Smooth muscle cell of the brain vasculature (primary cell): ENCODE measurements around the gene PKP4.
"Not testable (repeated sequence)": the region's sequence is repeated elsewhere in the genome, so short reads cannot be mapped to it uniquely, and the experiment has no call there.

Experiments
- DNase-seq: peaks from one replicate; pipeline ENCODE4 v3.0.0-alpha.2; 2012; ENCODE audit warnings: low read depth, low spot score

The PKP4 gene

DNA sequence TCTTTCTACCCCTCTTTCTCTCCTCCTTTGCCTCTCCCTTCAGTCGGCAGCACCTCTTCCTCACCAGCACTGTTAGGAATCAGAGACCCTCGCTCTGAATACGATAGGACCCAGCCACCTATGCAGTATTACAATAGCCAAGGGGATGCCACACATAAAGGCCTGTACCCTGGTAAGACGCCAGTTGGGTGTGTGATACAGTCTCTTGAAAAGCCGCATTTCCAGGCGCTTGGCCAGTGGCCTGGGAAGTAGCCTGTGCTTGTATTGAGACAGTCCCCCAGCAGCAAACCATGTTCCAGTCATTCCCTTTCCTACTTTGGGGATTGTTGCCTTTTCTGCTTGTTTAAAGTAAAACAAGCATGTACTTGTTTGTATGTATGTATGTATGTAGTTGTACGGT is 219.9 kb downstream of the PKP4 start:
- DNase-seq: no peak

DNA sequence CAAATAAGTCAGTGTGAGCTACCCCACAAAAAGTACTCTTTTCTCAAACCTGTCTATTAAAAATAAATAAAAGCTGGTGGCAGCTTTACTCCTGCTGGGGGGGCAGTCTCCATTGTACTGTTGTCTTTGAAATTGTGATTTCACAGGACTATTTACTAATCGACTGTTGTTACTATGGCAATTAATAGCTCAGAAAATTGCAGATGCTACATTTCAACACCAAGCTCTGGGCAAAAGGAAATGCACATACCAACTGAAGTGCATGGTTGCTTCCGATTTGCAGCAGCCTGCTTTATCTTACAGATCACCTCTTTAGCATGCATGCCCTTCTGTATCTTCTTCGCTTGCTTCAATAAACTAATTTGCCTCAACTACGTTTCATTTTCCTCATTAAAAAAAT is 220.8 kb downstream of the PKP4 start:
- no peak for DNase-seq

DNA sequence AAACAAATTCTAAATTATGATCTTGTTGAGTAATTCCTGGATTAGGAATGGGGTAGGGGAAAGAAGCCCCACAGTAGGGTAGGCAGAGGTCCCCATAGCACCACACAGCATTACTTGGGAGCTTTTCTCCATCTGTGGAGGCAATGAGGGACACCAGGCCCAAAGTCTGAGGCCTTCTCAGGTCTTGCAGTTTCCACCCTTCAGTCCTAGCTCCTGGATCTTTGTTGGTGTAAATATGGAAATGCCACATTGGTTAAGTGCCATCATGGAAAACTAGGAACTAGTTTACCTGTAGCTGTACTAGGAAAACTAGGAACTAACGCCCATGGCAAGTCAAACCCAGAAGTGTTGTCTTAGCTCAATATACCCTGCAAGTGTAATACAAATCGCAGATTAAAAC is 225.1 kb downstream of the PKP4 start:
- no peak for DNase-seq

- no peak for DNase-seq
Measured at GRCh38 chr2:158685646-158686045, 228.9 kb downstream of the PKP4 start.

GRCh38 chr2:158686210-158686691 is 229.5 kb downstream of the PKP4 start:
- DNase-seq: no peak

GRCh38 chr2:158687315-158687714 is 230.6 kb downstream of the PKP4 start:
- DNase-seq: no peak

- DNase-seq: no peak
Measured at GRCh38 chr2:158688721-158689120, 232.0 kb downstream of the PKP4 start.

DNA sequence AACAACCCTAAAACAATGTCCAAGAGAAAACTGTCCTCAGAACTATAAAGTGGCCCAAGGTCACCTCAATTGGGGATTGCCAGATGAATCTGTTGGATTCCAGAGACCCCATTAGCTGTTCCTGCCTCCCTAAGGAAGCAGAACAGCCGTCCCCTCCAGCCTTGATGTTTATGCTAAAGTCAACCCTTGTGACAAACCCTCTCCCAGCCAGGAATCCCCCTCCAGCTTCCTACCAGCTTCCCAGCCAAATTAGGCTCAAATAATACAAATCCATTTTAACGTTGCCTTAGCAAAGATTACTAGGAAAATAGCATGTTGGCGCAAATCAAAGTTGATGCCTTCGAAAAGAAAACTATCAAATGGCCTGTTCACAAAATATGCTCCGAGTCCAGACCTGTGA is 232.6 kb downstream of the PKP4 start:
- no peak for DNase-seq

DNA sequence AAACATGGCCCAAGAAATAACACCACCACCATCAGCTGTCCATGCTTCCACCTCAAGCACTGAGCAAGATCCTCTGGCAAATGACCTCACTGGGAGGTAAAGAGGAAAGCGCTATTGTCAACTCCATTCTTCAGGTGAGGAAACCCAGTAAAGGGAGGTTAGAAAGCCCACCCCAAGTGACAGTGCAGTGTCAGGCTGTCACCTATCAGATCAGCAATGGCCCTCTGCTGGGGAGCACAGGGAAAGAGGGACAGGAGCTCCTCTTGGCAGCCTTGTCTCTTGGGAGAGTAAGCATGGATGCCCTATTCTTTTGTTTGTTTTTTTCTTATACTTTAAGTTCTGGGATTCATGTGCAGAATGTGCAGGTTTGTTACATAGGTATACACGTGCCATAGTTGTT is 234.1 kb downstream of the PKP4 start:
- DNase-seq: no peak

GRCh38 chr2:158691619-158692018 is 234.9 kb downstream of the PKP4 start:
- no peak for DNase-seq

- DNase-seq: no peak
Measured at GRCh38 chr2:158692372-158693103, 235.8 kb downstream of the PKP4 start.

GRCh38 chr2:158693476-158693875 is 236.7 kb downstream of the PKP4 start:
- no peak for DNase-seq

DNA sequence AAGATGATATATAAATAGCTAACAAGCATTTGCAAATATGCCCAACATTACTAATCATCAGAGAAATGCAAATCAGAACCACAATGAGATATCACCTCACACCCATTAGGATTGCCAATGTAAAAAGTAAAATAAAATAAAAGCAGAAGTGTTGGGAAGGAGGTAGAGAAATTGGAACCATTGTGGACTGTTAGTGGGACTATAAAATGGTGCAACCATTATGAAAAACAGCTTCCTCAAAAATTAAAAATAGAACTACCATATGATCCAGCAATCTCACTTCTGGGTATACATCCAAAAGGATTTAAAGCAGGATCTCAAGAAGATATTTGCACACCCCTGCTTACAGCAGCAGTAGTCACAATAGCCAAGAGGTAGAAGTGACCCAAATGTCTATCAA is 238.6 kb downstream of the PKP4 start:
- DNase-seq: no peak

DNA sequence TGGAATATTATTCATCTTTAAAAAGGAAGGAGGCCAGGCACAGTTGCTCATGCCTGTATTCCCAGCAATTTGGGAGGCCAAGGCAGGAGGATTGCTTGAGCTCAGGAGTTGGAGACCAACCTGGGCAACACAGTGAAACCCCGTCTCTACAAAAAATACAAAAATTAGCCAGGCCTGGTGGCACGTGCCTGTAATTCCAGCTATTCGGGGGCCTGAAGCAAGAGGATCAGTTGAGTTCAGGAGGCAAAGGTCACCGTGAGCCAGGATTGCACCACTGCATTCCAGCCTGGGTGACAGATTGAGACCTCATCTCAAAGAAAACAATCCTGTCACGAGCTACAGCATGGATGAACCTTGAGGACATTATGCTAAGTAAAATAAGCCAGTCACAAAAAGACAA is 239.0 kb downstream of the PKP4 start:
- not testable (repeated sequence) for DNase-seq

- DNase-seq: no peak
Measured at GRCh38 chr2:158699323-158699722, 242.6 kb downstream of the PKP4 start.

- DNase-seq: no peak
Measured at GRCh38 chr2:158701101-158701500, 244.3 kb downstream of the PKP4 start.

DNA sequence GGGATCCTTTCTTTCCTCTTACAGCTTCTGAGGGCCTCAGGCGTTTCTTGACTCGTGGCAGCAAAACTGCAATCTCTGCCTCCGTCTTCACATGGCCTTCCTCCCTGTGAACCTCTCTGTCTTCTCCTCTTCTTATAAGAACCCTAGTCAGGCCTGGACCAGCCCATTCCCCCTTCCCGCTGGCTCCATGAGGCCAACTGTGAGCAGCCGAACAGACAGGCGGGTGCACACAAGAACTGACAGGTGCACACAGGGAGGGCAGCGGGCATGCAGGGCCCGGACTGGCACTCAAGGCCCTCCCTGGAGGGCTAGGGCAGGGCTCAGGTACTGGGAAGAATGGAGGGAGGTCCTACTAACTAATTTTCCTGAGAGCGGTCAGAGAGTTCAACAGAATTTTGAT is 246.0 kb downstream of the PKP4 start:
- DNase-seq: no peak

- not testable (repeated sequence) for DNase-seq
Measured at GRCh38 chr2:158704724-158705465, 248.1 kb downstream of the PKP4 start.

DNA sequence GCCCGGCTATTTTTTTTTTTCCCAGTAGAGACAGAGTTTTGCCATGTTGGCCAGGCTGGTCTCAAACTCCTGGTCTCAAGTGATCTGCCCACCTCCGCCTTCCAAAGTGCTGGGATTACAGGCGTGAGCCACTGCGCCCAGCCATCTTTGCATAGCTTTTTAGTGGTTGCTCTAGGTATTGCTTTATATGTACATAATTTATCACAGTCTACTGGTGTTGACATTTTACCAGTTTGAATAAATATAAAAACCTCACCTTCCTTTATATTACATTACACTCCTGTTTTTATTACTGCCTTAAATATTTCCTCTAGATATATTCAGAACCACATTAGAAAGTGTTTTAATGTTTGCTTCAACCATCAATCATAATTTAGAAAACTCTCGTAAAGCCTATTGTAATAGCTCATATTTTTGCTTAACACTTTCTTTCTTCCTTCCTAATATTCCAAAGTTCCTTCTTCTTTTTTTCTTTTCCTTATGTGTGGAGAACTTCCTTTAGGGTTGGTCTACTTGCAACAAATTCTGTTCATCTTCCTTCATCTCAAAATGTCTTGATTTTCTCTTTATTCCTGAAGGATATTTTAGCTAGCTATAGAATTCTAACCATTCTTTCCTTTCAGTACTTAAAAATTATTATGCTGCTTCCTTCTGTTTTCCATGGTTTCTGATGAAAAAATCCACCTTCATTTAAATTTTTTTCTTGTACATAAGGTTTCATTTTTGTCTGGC is 256.2 kb downstream of the PKP4 start:
- DNase-seq: no peak

DNA sequence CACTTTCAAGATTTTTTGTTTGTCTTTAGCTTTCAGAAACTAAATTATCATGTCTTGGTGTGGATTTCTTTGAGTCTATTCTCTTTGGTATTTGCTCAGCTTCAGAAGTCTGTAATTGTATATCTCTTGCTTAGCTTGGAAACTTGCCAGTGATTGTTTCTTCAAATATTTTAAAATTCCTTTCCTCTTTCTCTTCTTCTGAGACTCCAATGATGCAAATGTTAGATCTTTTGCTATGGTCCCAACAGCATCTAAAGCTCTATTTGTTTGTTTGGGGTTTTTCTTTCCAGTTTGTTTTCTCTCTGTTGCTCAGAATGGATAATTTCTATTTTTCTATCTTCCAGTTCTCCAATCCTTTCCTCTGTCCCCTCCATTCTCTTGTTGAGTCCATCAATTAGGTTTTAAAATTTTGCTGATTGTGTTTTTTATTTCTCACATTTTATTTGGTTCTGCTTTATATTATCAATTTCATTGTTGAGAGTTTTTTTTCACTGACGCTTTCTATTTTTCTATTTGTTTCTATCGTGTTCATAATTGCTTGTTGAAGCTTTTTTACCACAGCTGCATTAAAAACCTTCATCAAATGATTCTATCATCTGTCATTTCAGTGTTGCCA is 256.9 kb downstream of the PKP4 start:
- no peak for DNase-seq

DNA sequence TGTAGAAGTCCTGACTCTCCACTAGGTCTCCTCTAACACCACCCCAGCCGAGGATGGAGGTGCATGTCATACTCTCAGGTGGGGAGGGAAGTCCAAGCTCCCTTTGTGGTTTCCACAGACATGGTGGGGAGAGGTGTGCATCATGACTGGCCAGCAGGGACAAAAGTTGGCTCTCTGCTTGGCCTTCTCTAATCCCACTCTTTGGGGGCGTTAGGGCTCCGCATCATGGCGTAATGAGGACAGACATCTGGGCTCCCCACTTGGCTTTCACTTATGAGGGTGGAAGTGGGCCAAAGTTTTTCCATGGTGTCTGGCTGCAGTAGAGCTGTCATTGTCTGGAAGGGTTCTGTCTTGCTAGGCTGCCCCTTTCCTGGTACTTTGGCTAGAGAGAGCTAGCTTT is 257.7 kb downstream of the PKP4 start:
- no peak for DNase-seq

DNA sequence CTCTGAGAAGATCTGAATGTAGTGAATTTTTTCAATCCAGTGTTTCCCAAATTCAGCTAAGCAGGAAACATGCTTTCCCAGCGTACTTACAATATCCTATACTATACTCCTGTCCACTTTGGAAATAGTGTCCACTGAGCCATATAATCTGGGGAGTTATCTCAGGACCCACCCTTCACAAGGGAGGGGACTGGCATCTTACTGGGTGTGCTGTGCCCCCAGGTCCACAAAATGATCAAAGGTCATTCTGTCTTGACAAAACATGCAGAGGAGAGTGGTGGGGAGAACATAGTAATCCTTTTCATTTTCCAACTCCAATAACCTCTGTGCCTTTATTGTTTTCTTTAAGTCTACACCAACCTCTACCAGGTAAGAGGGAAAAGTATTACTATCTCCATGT is 258.6 kb downstream of the PKP4 start:
- DNase-seq: no peak
